PC-9 (cell line): ENCODE measurements around the gene FAM114A1. TPM values are rescaled to one million over a fixed set of nuclear protein-coding genes. Genes with fewer than 3 reads are reported as not detected.

Experiments
- BruUV-seq: library from RNA; stranded (reverse); fragments of 400-500 nt; replicated peaks from 2 replicates; lab custom pipeline; 2021; lab: Mats Ljungman, UMichigan
- CTCF ChIA-PET: fragments of 300-600 bp; sonication (Branson Sonifier 250); formaldehyde crosslinking; loops from one replicate; lab custom pipeline; 2022; ENCODE audit warnings: antibody characterized with exemption; lab: Charles Lee
- POLR2A ChIA-PET: fragments of 300-600 bp; sonication (Branson Sonifier 250); formaldehyde crosslinking; loops from one replicate; lab custom pipeline; 2022; ENCODE audit warnings: antibody characterized with exemption; ENCODE audit not compliant: unreplicated experiment; lab: Charles Lee
- DNase-seq, 2 experiments: peaks; one replicate each; pipeline versions ENCODE4 v3.0.0 to v3.0.0-alpha.2; 2015 to 2022; ENCODE audit warnings: mixed read lengths in 1 of 2
- H2AFZ ChIP-seq: fragments of 200-600 bp; sonication (generic); 2 replicates; pipeline ENCODE4 v1.8.1; 2017; ENCODE audit warnings: antibody characterized with exemption
- H3F3A ChIP-seq: fragments of 200-600 bp; sonication (generic); 2 replicates; pipeline ENCODE4 v1.8.1; 2017; ENCODE audit warnings: antibody characterized with exemption, mild to moderate bottlenecking, low read depth; ENCODE audit not compliant: insufficient read depth
- H3K27ac ChIP-seq: fragments of 200-600 bp; sonication (generic); 2 replicates; pipeline ENCODE4 v1.6.1; 2016; ENCODE audit warnings: mixed run types
- H3K27me3 ChIP-seq: fragments of 200-600 bp; sonication (generic); 2 replicates; pipeline ENCODE4 v1.6.1; 2016; ENCODE audit warnings: low read depth, mixed run types; ENCODE audit not compliant: insufficient read depth
- H3K36me3 ChIP-seq: fragments of 200-600 bp; sonication (generic); 2 replicates; pipeline ENCODE4 v1.6.1; 2016; ENCODE audit warnings: low read depth, mixed run types
- H3K4me1 ChIP-seq: fragments of 200-600 bp; sonication (generic); replicated peaks from 2 replicates; pipeline ENCODE4 v1.6.1; 2016; ENCODE audit warnings: mixed run types; ENCODE audit not compliant: insufficient read depth
- H3K4me2 ChIP-seq: fragments of 200-600 bp; sonication (generic); 2 replicates; pipeline ENCODE4 v1.6.1; 2017; ENCODE audit warnings: mixed run types
- H3K4me3 ChIP-seq: fragments of 200-600 bp; sonication (generic); 2 replicates; pipeline ENCODE4 v1.6.1; 2016; ENCODE audit warnings: mixed run types
- H3K79me2 ChIP-seq: fragments of 200-600 bp; sonication (generic); 2 replicates; pipeline ENCODE4 v1.6.1; 2017; ENCODE audit warnings: low read depth, mixed run types
- H3K9me2 ChIP-seq: fragments of 200-600 bp; sonication (generic); 2 replicates; pipeline ENCODE4 v1.8.1; 2017; ENCODE audit warnings: mild to moderate bottlenecking; ENCODE audit not compliant: insufficient read depth
- H3K9me3 ChIP-seq: fragments of 200-600 bp; sonication (generic); 2 replicates; pipeline ENCODE4 v1.8.1; 2016; ENCODE audit warnings: low read depth; ENCODE audit not compliant: insufficient read depth
- H4K20me1 ChIP-seq: fragments of 200-600 bp; sonication (generic); 2 replicates; pipeline ENCODE4 v1.8.1; 2017; ENCODE audit not compliant: insufficient read depth
- EZH2 ChIP-seq: fragments of 200-600 bp; sonication (generic); IDR thresholded peaks from 2 replicates; pipeline ENCODE4 v1.8.0; 2017; ENCODE audit warnings: antibody characterized with exemption, low read depth
- intact Hi-C: fragments of 100-400 bp; cut with micrococcal nuclease; formaldehyde crosslinking; loops from one replicate; pipeline ENCODE4 v1.10.0; 2022; ENCODE audit not compliant: unreplicated experiment
- total RNA-seq: library from RNA; stranded (reverse); gene quantifications from 2 replicates; pipeline ENCODE4 v1.2.3, GENCODE V29; 2021
- TF ChIP-seq, protein P1 (sequence below): fragments of 200-600 bp; sonication (generic); conservative IDR thresholded peaks from 2 replicates; pipeline ENCODE4 v1.6.1; 2017; ENCODE audit warnings: mixed run types, antibody characterized with exemption, mild to moderate bottlenecking, moderate library complexity

Gene FAM114A1
- total RNA-seq, 1 experiment from 2014 or later: 73.7 TPM

GRCh38 chr4:38904682-38905081 lies 37.1 kb downstream of the FAM114A1 start:
- no peaks in the 10 kb centered on the region for H3K9me2 ChIP-seq
- H3K9me3 ChIP-seq: no peaks in the 10 kb centered on the region
- no peak for DNase-seq
- H3F3A ChIP-seq: no peaks in the 10 kb centered on the region; the same call in 1 of the 2 replicates
- H4K20me1 ChIP-seq: no peaks in the 10 kb centered on the region
- CTCF ChIA-PET: no interaction called here
- H3K4me1 ChIP-seq: no peaks in the 10 kb centered on the region
- H3K27ac ChIP-seq: no peak overlapping the region
- intact Hi-C loops: no loop called here
- H3K36me3 ChIP-seq: 0 out of 2 replicates have a peak, but pooled peaks cover 5% of the 10 kb centered on the region
- H3K27me3 ChIP-seq: no peaks in the 10 kb centered on the region
- BruUV-seq: no TSS peak
- no peaks in the 10 kb centered on the region for H3K79me2 ChIP-seq
- no peak for TF ChIP-seq EZH2
- TF ChIP-seq, protein P1, sequence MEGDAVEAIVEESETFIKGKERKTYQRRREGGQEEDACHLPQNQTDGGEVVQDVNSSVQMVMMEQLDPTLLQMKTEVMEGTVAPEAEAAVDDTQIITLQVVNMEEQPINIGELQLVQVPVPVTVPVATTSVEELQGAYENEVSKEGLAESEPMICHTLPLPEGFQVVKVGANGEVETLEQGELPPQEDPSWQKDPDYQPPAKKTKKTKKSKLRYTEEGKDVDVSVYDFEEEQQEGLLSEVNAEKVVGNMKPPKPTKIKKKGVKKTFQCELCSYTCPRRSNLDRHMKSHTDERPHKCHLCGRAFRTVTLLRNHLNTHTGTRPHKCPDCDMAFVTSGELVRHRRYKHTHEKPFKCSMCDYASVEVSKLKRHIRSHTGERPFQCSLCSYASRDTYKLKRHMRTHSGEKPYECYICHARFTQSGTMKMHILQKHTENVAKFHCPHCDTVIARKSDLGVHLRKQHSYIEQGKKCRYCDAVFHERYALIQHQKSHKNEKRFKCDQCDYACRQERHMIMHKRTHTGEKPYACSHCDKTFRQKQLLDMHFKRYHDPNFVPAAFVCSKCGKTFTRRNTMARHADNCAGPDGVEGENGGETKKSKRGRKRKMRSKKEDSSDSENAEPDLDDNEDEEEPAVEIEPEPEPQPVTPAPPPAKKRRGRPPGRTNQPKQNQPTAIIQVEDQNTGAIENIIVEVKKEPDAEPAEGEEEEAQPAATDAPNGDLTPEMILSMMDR: no peak
- H3K4me3 ChIP-seq: no peak overlapping the region
- POLR2A ChIA-PET: interaction anchor here (0.8 kb wide), 1 partner anchor 15 kb away, joined by 7 read pairs; no protein-coding TSS in a partner anchor
- H3K4me2 ChIP-seq: no peak overlapping the region
- H2AFZ ChIP-seq: no peak overlapping the region

DNA sequence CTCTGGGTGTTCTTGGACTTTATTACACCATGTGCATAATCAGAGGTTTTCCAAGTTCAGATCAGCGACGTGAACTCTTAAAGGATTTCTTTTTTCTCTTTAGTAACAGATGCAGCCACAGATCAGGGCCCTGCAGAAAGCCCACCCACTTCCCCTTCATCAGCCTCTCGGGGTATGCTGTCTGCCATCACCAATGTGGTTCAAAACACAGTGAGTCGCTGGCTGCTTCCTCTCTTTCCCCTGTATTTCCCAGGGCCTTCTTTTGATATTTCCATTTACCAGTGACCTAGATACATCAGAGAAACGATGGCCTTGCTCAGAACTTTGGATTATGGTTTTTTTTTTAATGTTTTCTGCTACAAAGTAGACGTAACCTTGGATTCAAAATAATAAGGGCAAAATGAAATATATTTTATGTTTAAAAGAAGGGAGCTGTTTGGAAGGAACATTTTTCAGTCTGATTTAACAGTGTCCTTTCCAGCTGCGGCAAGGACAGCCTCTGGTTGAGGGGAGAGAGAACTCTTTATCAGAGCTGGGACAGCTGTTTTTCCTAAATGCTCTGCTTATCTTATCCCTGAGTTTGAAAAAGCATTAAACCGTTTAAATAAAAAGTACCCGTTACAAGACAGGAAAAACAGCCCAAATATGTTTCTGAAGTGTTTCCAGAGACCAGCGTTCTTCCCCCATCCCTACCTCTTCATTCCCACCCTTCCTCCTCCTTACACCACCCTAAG lies 38.2 kb downstream of the FAM114A1 start:
- no peak for DNase-seq
- TF ChIP-seq, protein P1: no peak
- TF ChIP-seq EZH2: no peak
- POLR2A ChIA-PET: interaction anchor here (0.6 kb wide), 1 partner anchor 140 kb away, joined by 11 read pairs; no protein-coding TSS in a partner anchor
- intact Hi-C loops: no loop called here
- Histone ChIP-seq H3K27ac (no peak overlapping the region), H3K9me2 (no peaks in the 10 kb centered on the region), H4K20me1 (no peaks in the 10 kb centered on the region), H3K79me2 (no peaks in the 10 kb centered on the region), H3K36me3 (0 out of 2 replicates have a peak, but pooled peaks cover 5% of the 10 kb centered on the region), H3K27me3 (no peaks in the 10 kb centered on the region), H3K9me3 (no peaks in the 10 kb centered on the region), H3K4me1 (no peaks in the 10 kb centered on the region), H3K4me2 (no peak overlapping the region), H3K4me3 (no peak overlapping the region), H3F3A (no peaks in the 10 kb centered on the region), H2AFZ (no peak overlapping the region)
- CTCF ChIA-PET: interaction anchor here (0.6 kb wide), 1 partner anchor 527 kb away, joined by 17 read pairs; no protein-coding TSS in a partner anchor
- BruUV-seq: no TSS peak

DNA sequence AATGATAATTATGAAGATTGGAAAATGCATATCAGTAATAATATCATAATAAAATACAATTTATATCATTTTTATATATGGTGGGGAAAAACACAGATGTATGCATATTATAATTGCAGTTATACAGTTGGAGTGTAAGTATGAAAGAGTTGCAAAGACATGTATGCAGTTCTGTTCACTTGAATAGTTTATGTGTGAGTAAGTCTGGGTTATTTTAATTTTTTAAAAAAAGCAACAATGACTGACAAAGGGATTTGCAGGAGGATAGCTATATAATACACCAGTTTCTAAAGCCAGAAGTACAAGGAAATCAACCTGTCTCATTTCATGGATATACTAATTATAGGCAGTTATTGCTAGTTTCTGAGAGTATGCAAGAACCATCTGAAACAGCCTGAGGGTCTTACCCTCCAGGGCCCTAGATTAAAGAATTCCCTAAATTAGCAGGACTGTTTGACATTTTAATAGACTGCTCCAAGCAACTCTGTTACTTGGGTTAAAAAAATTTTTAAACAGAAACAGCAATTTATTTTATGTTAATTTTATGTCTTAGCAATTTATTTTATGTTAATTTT lies 40.2 kb downstream of the FAM114A1 start:
- H3K36me3 ChIP-seq: 0 out of 2 replicates have a peak, but pooled peaks cover 5% of the 10 kb centered on the region

More for the DNA sequence above, 40.2 kb downstream of the FAM114A1 start:
- Histone ChIP-seq H3K79me2 (no peaks in the 10 kb centered on the region), H4K20me1 (no peaks in the 10 kb centered on the region), H3K27me3 (no peaks in the 10 kb centered on the region), H2AFZ (no peak overlapping the region), H3K9me3 (no peaks in the 10 kb centered on the region), H3K27ac (no peak overlapping the region), H3K4me1 (no peaks in the 10 kb centered on the region), H3K4me2 (no peak overlapping the region), H3F3A (no peaks in the 10 kb centered on the region), H3K4me3 (no peak overlapping the region), H3K9me2 (no peaks in the 10 kb centered on the region)
- DNase-seq: no peak
- BruUV-seq: no TSS peak
- no peak for TF ChIP-seq EZH2
- TF ChIP-seq, protein P1: no peak
- POLR2A ChIA-PET: no interaction called here
- intact Hi-C loops: no loop called here
- CTCF ChIA-PET: no interaction called here
